Midbrain (tissue), 1 donor: ENCODE data around the gene TMCC1.

ENCODE experiments used
- DNase-seq: peaks from one replicate; lab custom pipeline; 2025; lab: John Stamatoyannopoulos, UW

The TMCC1 gene

DNA sequence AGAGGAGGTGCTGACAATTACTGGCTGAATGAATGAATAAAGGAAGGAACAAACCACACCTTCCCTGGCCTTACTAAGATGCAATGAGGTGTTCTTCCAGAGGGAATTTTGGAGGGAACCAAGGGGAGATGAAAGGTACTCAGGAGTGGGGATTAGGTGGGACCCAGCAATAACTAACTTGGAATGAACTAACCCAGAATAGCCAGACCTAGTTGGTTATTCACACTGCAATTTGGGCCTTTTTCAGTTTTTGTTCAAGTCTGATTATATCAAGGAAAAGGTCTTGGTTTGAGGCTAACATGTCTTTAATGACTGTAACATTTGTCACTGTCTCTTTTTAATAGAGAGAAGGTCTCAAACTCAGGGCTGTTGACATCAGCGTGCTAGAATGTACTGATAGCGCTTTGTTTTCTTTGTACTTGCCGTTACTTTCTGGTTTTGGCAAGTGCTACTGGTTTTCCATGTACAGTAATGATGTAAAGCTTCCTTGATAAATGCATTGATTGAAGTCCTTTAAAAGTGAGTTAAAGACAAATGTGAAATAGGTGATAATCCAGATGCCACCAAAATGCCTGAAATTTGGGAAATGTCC lies 283.8 kb downstream of the TMCC1 start:
- no peak for DNase-seq

DNA sequence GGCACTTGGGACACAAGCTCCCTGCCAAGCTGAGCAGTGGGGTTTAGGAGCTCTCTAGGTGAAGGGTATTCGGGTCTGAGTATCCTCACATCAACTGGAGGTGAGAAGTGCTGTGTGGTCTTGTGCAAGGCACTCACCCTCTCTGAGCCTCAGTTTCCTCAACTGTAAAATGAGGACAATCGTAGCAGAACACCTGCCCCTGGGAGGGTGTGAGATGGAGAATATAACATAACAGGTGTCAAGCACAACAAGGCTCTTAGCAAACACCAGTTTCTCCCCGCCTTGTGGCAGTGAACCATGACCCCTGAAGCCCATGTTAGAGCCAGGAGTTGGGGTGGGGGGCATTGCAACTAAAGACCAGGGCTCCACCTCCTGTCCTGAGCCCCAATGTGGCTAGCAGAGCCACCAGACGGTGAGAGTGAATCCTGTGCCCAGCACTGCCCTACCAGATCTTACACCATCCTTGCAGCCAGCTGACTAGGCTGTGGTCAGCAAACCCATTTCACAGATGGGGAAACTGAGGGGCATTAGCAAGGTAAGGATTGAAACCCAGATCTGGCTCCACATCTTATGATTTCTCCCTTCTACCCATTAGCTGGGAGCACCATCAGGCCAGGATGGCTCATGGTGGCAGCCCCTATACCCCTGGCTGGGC lies 284.4 kb downstream of the TMCC1 start:
- no peak for DNase-seq

DNA sequence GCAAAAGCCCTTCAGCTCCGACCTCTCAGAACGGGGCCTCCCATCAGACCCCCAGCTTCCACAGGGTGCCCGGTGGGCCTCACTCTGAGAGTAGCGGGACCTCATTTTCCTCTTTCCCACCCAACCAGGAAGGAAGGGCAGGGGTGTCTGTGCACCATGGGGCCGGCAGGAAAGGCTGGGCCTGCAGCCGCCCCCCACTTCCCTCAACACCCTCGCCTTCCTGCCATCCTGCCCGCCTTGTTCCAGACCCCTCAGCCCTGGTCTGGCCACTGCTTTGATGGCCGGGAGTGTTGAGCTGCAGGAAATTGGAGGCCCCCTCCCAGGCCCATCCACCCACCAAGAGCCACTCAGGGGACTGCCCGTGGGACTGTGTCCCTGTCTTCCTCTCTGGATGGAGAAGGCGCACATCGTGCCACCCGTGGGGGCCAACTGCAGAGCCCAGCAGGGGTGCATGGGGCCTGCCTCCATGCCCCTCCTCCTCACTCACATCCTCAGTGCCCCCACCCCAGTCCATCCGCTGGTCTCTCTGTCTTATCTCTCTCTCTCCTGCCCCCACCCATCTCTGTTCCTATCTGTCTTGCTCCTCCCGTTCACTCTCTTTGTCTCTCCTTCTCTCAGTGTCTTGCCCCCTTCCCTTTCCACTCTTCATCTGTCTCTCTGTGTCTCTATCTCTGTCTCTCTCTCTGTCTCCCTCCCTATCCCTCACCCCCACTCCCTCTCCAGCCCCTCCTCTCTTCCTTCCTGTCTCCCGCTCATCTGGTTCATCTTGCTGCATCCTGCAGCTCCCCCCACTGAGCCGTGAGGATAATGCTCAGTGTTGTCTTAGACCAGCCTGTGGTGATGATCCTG lies 285.2 kb downstream of the TMCC1 start:
- DNase-seq: peak; percentile 25

DNA sequence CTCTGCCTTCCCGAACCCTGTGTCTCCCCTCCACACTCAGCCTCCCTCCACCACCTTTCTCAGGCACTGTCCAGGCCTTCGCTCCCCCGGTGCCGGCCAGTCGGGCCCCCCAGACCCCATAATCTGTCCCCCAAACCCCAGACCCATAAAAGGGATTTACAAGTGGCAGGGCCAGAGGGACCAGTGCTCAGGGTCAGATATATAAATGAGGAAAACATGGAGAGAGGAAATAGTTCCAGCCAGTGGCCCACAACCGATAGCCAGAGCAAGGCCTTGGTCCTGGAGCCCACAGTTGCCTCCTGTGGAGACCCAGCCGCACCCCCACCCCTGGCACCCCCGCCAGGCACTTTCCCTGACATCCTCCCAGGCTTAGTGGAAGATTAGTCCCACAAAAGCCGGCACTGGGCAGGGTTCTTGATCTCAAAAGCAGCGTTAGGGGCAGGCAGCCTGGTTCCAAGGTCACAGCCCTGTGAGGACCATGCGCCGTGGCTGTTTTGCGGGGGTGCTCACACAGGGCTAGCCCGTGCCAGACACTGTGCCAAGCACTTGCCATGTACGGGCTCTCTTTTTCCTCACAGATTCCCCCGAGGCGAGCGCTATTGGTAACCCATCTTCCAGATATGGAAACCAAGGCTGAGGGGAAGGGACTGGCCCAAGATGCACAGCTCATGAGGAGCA lies 286.0 kb downstream of the TMCC1 start:
- no peak for DNase-seq

DNA sequence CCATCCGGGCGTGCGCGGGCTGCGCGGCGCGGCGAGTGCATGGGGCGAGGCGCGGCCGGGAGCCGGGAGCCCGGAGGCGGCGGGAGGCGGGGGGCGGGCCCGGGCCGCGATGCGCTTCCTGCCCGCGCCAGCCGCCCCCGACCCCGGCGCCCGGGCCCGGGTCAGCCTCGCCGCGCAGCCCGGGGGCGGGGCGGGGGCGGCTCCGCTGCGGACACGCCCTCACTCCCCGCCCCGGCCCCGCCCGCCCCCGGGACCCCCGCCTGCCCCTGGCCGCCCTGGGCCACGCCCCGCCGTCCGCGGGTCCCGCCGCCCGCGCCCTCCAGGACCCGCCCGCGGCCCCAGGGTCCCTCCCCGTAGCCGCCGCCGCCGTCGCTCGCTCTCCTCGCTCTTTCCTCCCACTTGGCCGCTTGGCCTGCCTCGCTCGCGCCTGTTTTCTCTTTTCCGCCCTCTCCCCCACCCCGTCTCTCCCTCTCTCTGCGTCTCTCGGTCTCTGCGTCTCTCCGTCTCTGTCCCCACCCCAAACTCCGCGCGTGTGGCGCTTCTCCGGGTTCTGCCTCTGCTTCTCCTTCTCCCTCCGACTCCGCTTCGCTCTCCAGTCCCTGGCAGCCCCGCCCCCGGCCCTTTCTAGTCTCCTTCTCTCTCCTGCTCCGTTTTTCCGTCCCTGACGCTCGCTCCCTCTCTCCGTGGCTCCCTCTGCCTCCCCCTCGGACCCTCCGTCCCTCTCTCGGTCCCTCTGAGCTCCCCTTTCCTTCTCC lies 286.7 kb downstream of the TMCC1 start, which contains the start of gene PLXND1:
Gene PLXND1 (minus strand): TSS at position 41 of the 755 bp plus-strand sequence. CDS start 37 bp downstream, at position 4.
- peak; percentile 60 for DNase-seq

DNA sequence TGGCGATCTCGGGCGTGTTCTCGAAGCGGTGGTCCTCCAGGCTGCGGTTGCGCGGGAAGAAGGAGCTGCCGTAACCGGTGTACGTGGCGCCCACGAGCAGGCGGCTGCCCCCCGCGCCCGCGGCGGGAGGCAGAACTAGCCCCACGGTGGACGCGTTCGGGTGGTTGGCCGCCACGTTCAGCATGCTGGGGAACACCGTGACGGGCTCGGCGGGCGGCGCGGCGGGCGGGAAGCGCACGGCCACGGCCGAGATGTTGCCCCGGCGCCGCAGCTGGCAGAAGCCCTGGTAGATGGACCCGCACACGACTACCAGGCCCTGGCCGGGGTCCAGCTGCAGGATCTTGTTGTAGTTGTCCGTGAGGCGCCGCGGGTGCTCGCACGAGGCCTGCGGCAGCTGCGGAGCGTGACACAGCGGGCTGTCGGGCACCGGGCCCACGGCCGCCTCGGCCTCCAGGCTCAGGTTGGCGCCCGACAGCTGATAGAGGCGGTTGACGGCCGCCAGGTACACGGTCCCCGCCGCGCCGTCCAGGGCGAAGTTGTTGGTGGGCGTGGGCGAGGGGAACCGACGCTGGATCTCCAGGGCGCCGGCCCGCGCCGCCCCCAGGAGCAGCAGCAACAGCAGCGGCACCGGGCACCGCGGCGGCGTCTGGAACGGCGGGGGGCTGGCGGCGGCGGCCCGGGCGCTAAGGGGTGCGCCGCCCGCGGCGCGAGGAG lies 287.4 kb downstream of the TMCC1 start:
- no peak for DNase-seq

DNA sequence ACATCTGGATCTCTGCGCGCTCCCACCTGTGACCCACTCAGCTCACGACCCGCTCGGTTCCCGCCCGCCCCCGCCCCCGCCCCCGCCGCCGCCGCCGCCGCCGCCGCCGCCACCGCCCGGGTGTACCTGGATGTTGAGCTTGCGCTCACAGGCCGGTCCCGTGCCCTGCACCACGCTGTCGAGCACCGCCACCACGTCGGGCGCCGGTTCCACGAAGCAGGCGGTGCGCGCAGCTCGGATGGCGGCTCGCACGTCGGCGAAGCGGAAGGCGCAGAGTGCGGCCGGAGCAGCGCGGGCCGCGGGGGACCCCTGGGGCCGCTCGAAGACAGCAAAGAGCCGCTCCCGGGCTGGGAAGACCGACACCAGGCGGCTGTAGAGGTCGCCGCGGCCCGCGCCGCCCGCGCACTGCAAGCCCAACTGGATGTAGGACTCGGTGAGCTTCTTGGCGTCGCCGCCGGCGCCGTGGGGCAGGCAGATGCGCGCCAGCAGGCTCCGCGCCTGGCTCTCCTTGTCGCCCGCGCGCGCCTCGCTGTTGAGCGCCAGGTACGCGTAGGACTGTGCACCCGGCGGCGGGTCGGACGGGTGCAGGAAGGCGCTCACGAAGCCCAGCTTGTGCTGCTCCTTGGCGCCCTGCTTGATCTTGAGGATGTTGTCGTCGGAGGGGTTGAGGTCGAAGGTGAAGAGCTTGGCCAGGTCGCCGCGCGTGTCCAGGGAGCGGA lies 288.1 kb downstream of the TMCC1 start:
- peak; percentile 46 for DNase-seq

DNA sequence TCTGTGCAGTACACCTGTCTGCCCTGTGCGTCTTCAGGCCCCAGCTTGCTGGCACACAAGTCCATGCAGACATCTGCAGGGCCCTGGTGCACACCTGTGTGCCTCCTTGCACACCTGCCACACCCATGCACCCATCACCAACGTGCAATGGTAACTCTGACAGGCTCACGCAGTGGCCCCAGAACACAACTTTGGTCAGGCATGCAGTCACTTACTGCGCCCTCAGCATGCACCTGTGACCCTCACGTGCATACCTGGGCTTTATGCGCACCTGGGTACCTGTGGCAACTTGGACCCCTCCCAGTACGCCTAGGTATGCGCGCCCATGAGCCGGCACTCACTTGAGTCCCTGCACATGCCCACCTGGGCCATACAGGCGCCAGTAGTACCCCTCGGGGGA lies 288.7 kb downstream of the TMCC1 start:
- no peak for DNase-seq

DNA sequence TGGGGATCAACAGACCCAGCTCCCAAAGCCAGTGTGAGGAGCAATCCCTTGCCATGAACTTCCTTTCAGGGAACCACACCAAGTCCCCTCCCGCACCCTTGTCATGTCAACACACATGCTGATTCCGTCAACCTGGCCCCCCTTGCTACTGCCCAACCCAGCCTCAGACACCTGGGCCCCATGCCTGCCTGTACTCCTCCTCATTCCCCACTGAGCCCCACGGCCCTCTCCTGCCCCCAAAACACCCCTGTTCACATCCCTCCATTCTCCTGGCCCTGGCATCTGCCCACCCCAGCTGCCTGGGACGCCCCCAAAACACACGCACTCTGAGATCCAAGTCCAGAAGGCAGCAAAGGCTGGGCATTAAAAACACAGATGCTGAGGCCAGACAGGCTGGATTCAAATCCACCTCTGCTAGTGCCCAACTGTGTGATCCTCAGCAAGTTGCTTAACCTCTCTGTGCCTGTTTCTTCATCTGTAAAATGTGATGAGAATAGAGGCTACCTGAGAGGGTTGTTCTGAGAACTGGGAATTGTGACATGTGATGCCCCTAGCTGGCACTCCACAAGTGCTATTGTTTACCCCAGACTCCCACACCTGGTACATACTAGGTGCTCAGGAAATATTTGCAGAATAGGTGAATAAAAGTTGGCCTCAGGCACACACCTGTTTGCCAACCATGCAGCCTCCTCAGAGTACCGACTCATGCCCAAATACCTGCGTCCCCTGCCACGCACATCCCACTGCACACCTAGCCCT lies 289.3 kb downstream of the TMCC1 start:
- no peak for DNase-seq

DNA sequence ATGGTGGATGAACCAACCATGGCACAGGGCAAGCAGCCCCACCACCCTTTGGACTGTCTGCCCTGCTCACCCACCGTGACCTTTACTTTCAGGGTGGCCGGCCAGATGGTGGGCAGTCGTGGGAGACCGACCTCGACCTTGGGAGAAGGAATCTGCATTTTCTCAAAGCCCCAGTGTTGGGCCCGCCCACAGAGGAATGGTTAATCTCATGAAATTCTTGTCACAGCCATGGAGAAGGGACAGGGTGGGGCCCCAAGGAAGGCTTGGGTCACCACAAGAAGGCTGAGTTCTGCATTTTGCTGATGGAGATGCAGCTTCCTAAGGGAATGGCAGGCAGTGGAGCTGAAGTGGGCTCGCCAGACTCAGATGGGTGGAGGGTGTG lies 290.0 kb downstream of the TMCC1 start:
- DNase-seq: no peak

DNA sequence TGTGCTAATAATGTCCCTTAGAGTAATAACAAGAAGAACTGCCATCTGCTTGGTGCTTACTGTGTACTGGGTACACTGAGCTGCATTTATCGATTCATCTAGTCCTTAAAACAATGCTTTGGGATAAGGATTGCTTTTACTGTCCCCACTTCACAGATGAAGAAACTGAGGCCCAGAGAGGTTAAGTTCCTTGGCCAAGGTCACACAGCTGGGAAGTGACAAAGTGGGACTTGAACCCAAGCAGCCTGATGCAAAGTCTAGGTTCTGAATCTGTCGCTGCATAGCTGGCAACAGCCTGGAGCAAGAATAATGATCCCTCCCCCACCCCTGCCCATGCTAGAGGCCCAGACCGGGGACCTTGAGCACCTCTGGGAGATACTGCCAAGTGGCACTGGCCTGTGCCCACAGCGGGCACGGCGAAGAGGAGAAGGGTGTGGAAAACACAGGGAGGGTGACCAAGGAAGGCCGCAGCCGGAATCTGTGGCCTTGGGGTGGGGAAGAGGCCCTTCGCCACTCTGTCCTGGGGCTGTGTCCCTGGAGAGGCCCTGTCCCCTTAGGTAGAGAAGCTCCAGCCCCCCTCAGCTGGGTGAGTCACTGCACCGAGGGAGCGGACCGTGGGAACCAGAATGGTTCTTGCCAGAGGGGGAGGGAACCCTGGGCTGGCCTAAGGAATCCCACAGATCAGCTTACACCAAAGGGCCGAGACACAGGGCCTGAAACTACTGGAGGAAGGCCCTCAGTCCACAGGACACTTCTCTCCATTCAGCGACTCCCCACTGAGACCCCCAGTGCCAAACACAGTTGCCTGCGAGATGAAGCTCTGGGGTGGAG lies 290.6 kb downstream of the TMCC1 start:
- DNase-seq: no peak

DNA sequence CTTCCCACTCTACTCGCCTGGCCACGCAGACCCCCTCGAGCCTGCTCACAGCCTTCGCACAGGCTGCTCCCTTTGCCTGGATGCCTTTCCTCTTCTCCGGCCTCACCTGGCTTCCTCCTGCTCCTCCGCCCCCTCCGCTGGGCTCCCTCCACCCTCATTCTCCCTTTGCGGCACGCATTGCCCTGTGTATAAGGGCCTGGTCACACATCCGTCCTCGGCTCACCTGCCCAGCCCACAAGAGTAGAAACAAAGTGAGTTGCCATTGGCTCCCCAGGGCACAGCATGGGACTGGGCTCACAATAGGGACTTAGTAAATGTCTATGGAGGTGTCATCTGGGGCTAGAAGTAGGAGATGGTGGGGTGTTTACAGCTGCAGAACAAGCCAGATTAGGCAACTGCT lies 291.2 kb downstream of the TMCC1 start:
- DNase-seq: no peak

DNA sequence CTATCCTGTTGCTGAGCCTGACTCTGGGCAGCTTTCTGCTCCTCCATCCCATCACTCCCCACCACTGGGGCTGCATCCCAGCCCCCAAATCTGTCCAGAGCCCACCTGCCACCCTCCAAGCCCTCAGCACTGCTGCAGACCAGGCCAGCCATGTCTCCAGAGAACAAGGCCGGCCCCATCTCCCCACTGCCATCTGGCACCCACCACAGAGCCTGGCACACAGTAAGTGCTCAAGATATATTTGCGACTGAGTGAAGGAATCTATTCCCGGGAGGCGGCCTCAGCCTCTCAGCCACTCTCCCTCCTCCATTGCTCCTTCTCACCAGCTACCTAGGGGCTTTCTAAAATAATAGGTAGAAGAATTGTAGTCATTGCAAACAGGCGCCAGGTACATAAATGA lies 291.8 kb downstream of the TMCC1 start:
- DNase-seq: no peak

DNA sequence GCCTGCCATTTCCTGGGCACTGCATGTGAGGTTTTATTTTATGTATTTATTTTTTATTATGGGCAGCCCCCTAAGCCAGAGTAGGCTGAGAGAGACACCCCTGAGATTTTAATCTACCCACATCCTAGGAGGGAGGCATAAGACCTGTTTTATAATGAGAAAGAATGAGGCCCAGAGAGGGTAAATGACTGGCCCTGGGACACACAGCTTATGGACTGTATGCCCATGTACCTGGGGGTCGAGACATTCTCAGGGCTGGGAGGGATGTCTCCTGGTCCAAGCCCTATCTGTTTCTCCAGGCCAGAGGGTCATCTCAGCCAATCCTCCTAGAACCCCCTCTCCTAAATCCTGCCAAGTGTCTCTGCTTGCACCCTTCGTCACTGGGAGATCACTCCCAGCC lies 293.2 kb downstream of the TMCC1 start:
- DNase-seq: no peak

DNA sequence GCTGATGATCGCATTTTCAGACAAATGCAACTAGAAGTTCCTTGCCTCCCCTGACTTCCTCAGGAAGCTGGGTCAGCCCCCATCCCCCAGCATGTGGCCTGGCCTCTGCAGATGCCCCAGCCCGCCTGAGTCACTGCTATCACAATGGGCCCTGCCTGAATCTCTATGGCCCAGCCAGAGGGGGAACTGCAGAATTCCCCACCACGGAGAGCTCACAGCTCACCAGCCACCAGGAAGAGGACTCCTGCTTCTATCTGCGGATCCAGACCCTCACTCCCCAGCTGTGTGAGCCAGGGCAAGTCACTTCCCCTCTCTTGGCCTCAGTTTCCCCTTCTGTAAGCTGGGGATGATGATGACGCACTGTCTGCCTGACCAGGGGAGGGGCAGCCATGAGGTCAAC lies 293.9 kb downstream of the TMCC1 start:
- no peak for DNase-seq

DNA sequence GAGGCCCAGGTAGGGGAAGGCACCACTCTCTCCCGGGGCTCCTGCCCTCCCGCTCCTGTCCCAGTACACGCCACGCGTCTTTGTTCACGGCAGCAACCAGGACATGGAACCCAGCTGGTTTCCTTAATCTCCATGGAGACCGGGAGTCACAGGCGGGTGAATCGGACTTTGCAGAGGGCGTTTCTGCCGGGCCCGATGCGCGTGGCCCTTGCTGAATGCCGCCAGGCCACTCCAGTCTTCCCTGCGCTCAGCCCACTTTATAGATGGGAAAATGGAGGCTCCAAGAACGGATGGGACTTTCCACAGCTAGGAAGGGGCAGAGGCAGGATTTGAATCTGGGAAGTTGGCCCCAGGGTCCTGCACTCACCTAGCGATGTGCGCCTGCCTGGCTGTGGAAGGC lies 294.4 kb downstream of the TMCC1 start:
- no peak for DNase-seq

DNA sequence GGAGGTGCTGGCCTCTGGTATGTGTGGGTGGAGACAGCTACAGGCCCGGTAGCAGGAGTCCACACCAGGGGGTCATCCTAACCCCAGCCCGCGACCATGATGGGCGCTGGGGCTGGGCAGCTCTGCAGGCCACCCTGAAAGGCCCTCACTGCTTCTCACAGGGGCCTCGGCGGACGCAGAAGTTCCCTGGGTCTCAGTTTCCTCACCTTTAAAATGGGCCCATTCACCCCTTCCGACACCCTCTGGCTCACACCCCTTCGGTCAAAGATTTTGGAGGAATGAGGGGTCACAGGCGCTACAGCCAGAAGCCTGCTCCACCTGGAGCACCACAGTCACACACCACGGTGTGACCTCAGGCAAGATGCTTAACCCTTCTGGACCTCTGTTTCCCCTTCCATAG lies 295.0 kb downstream of the TMCC1 start:
- DNase-seq: no peak

DNA sequence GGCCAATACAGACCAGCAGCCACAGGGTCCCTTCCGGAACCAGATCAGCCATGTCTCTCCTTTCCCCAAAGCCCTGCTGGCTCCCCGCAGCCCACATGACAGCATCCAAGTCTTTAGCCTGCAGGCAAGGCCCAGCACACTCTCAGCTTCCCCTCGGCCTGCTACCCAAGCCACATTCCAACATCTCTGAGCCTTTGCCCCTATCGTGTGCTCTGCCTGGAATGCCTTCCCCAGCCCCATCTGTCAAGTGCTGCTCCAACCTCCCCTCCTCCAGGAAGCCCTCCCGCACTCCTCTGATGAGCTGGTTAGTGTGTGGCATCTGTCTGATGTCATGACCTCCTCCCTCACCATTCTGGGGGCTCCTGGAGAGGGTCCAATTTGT lies 295.5 kb downstream of the TMCC1 start:
- no peak for DNase-seq
